Fibroblast of lung (primary cell): ENCODE results near the gene ROBO3.

Experiments used
- EZH2 ChIP-seq: IDR thresholded peaks from 2 replicates; pipeline ENCODE4 v1.5.1; 2012; ENCODE audit warnings: low read length, control low read depth, mild to moderate bottlenecking; ENCODE audit errors: missing control alignments
- TF ChIP-seq, protein P1 (sequence below), 2 donors: IDR thresholded peaks in 1 of 2; conservative IDR thresholded peaks in 1 of 2; 1 replicate in 1 of 2; 2 replicates in 1 of 2; pipeline ENCODE4 v1.5.1; 2011 to 2012; ENCODE audit warnings: low read length in 2 of 2, control low read depth in 1 of 2, inconsistent platforms in 1 of 2, low read depth in 1 of 2, mild to moderate bottlenecking in 1 of 2

- TF ChIP-seq, protein P1, sequence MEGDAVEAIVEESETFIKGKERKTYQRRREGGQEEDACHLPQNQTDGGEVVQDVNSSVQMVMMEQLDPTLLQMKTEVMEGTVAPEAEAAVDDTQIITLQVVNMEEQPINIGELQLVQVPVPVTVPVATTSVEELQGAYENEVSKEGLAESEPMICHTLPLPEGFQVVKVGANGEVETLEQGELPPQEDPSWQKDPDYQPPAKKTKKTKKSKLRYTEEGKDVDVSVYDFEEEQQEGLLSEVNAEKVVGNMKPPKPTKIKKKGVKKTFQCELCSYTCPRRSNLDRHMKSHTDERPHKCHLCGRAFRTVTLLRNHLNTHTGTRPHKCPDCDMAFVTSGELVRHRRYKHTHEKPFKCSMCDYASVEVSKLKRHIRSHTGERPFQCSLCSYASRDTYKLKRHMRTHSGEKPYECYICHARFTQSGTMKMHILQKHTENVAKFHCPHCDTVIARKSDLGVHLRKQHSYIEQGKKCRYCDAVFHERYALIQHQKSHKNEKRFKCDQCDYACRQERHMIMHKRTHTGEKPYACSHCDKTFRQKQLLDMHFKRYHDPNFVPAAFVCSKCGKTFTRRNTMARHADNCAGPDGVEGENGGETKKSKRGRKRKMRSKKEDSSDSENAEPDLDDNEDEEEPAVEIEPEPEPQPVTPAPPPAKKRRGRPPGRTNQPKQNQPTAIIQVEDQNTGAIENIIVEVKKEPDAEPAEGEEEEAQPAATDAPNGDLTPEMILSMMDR (conservative IDR thresholded peaks at IDR 0.05 in 1 of 2, IDR thresholded peaks at IDR 0.05 in 1 of 2; ENCODE audit: low read depth in 1 of 2, low read length in 2 of 2), result no peak
- no peak for TF ChIP-seq EZH2
Observed at GRCh38 chr11:124889191-124890091, 24.2 kb downstream of the ROBO3 start.
